ENCODE results near the gene PTCD3. TPM values are rescaled to one million over a fixed set of nuclear protein-coding genes. Genes with fewer than 3 reads are reported as not detected.
A peak's percentile ranks its signal among the peaks of the same experiment; 100 is the strongest.

The PTCD3 gene
- 158 TPM for total RNA-seq
- long read RNA-seq, full-length matches to known transcripts = 88 of 115 reads
- long read RNA-seq, partial matches to known transcripts = 8 of 115 reads
- long read RNA-seq, other reads (novel, unspliced or antisense) = 19 of 115 reads

DNA sequence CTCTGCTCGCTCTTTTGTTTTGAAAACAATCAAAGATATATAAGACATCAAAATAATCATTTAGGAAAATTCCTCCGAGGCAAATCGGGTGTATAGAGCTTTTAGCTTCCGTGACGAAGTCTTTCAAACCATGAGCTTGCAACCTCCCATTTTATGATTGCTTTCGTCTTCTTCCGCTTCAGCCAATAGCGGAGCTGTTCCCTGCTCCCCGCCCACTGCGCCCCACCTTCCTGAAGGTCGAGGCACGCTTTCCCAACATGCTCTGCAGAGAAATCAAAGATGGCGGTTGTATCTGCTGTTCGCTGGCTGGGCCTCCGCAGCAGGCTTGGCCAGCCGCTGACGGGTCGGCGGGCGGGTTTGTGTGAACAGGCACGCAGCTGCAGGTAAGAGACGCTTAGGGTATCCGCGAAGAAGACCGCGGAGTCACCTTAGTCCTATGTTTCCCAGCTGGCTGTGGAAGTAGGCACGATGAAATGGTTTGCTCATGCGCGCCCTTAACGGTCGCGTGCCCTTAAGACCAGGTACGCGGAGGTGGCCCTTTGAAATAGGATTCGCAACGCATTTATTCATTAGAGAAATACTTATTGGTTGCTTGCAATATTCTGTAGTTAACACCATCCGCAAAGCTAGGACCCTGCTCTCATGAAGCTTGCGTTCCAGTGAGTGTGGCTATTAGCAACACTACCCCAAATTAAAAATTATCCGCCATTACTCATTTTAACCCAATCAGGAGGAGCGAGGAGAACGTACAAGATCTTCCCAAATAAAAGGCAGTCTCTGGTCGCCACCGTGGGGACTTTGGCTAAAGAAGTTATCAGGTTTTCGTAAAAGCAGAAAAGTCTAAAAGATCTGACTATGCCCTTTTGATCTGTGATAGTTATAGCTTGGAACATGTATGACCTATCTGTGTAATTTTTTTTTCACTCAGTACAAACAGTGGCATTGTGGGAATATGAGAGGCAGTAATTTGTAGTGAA lies at the start of gene PTCD3:
Gene PTCD3 (plus strand): TSS at position 267 of the 977 bp plus-strand sequence. CDS start 13 bp downstream, at position 280.
- peak within 1 kb of the TSS; percentile 82 for H3K27ac ChIP-seq (replicated peaks)

DNA sequence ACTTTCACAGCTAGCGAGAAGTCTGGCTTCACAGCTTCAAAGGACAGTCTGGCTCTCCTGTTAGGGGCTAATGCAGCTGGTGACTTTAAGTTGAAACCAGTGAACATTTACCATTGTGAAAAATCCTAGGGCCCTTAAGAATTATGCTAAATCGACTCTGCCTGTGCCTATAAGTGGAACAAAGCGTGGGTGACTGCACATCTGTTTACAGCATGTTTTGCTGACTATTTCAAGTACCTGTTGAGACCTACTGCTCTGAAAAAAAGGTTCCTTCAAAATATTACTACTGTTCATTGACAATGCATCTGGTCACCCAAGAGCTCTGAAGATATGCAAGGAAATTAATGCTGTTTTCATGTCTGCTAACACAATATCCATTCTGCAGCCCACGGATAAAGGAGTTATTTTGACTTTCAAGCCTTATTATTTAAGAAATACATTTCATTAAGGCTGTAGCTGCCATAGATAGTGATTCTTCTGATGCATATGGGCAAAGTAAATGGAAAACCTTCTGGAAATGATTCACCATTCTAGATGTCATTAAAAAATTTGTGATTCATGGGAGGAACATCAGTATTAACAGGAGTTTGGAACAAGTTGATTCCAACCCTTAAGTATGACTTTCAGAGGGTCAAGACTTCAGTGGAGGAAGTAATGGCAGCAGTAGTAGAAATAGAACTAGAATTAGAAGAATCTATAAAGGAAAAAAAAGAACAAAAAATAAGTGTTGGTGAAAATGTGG lies 49.3 kb upstream of the PTCD3 start:
- Histone ChIP-seq H3K36me3 (peaks cover 68% of the 10 kb centered on the region), H3K27me3 (ENCODE audit: low read depth) (no peaks in the 10 kb centered on the region), H3K4me3 (no peak overlapping the region), H3K9me3 (replicated peaks) (no peaks in the 10 kb centered on the region), H3K4me1 (peaks cover 8% of the 10 kb centered on the region), H3K27ac (replicated peaks) (no peak overlapping the region)
- TF ChIP-seq CTCF (IDR thresholded peaks at IDR 0.05; ENCODE audit: borderline replicate concordance) = no peak
- DNase-seq = no peak
- intact Hi-C loops (cut with micrococcal nuclease) = no loop called here

More for the DNA sequence above, at the start of gene PTCD3:
- H3K27me3 ChIP-seq (ENCODE audit: low read depth) = no peaks in the 10 kb centered on the region
- intact Hi-C loops (cut with micrococcal nuclease) = no loop called here
- H3K4me1 ChIP-seq = peaks cover 55% of the 10 kb centered on the region
- no peaks in the 10 kb centered on the region for H3K9me3 ChIP-seq (replicated peaks)
- H3K4me3 ChIP-seq = peak within 1 kb of the TSS; percentile 91
- DNase-seq = peak; percentile 95
- peaks cover 44% of the 10 kb centered on the region for H3K36me3 ChIP-seq
- no peak for TF ChIP-seq CTCF (IDR thresholded peaks at IDR 0.05; ENCODE audit: borderline replicate concordance)

DNA sequence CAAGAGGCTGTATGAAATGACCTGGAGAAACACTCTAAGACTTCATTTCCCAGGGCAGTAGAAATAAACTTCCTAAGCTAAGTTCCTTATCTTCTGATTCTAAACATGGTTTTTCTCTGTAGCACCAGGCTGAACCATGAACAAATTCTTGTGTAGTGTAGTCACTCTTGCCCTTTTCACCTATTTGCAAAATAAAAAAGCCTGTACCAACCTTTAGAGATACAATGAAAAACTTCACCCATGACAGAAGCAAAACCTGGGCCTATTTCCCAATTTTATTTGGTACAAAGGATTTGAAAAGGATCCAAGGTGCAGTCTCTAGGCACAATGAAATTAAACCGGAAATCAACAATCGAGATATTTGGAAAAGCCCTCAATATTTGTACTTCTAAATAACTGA lies 44.0 kb upstream of the PTCD3 start:
- peaks cover 17% of the 10 kb centered on the region for H3K9me3 ChIP-seq (replicated peaks)
- H3K4me3 ChIP-seq = no peak overlapping the region
- no peak for TF ChIP-seq CTCF (IDR thresholded peaks at IDR 0.05; ENCODE audit: borderline replicate concordance)
- peaks cover 80% of the 10 kb centered on the region for H3K36me3 ChIP-seq
- no peaks in the 10 kb centered on the region for H3K27me3 ChIP-seq (ENCODE audit: low read depth)
- no peak for DNase-seq
- intact Hi-C loops (cut with micrococcal nuclease) = no loop called here
- peaks cover 20% of the 10 kb centered on the region for H3K4me1 ChIP-seq
- peak overlapping the region; percentile 25 for H3K27ac ChIP-seq (replicated peaks)

- intact Hi-C loops (cut with micrococcal nuclease) = no loop called here
- H3K27me3 ChIP-seq (ENCODE audit: low read depth) = no peaks in the 10 kb centered on the region
- H3K4me1 ChIP-seq = peaks cover 31% of the 10 kb centered on the region
- peaks cover 84% of the 10 kb centered on the region for H3K36me3 ChIP-seq
- DNase-seq = no peak
- H3K27ac ChIP-seq (replicated peaks) = no peak overlapping the region
- TF ChIP-seq CTCF (IDR thresholded peaks at IDR 0.05; ENCODE audit: borderline replicate concordance) = no peak
- peaks cover 17% of the 10 kb centered on the region for H3K9me3 ChIP-seq (replicated peaks)
- no peak overlapping the region for H3K4me3 ChIP-seq
These were observed 42.0 kb upstream of the PTCD3 start for GRCh38 chr2:86064006-86064405.

- DNase-seq = no peak
- Histone ChIP-seq H3K36me3 (peaks cover 90% of the 10 kb centered on the region), H3K4me1 (peaks cover 33% of the 10 kb centered on the region), H3K27ac (replicated peaks) (peak overlapping the region; percentile 60), H3K9me3 (replicated peaks) (peaks cover 17% of the 10 kb centered on the region), H3K4me3 (no peak overlapping the region), H3K27me3 (ENCODE audit: low read depth) (no peaks in the 10 kb centered on the region)
- no peak for TF ChIP-seq CTCF (IDR thresholded peaks at IDR 0.05; ENCODE audit: borderline replicate concordance)
- intact Hi-C loops (cut with micrococcal nuclease) = no loop called here
These were observed 40.5 kb upstream of the PTCD3 start for GRCh38 chr2:86065512-86065911.
